Transverse colon (tissue), 4 donors: ENCODE measurements around the gene ZNF254. TPM values are rescaled to one million over a fixed set of nuclear protein-coding genes. Genes with fewer than 3 reads are reported as not detected.
"Not testable (repeated sequence)": the region's sequence is repeated elsewhere in the genome, so short reads cannot be mapped to it uniquely, and the experiment has no call there.

Experiments used
- DNase-seq: peaks from one replicate; pipeline ENCODE4 v3.0.0-alpha.2; 2019
- H3K27ac ChIP-seq, 4 donors: fragments of 200-600 bp; sonication (generic); 2 replicates each; pipeline ENCODE4 v1.5.1; 2016 to 2018; ENCODE audit warnings: inconsistent platforms in 4 of 4
- H3K27me3 ChIP-seq: fragments of 200-600 bp; sonication (generic); 2 replicates; pipeline ENCODE4 v1.5.1; 2017; ENCODE audit warnings: inconsistent platforms
- H3K36me3 ChIP-seq, 4 donors: fragments of 200-600 bp; sonication (generic); 2 replicates each; pipeline ENCODE4 v1.5.1; 2017 to 2019; ENCODE audit warnings: inconsistent platforms in 4 of 4
- H3K4me1 ChIP-seq, 4 donors: fragments of 200-600 bp; sonication (generic); 2 replicates each; pipeline ENCODE4 v1.5.1; 2017 to 2020; ENCODE audit warnings: inconsistent platforms in 4 of 4
- H3K4me3 ChIP-seq, 4 donors: fragments of 200-600 bp; sonication (generic); 1 replicate in 1 of 4; 2 replicates in 3 of 4; pipeline versions ENCODE4 v1.5.1 to v1.6.1; 2017 to 2019; ENCODE audit warnings: inconsistent platforms in 4 of 4
- H3K9me3 ChIP-seq, 2 donors: fragments of 200-600 bp; sonication (generic); 2 replicates each; pipeline ENCODE4 v1.5.1; 2017 to 2019; ENCODE audit warnings: inconsistent platforms in 2 of 2
- CTCF ChIP-seq, 5 experiments: fragments of 200-600 bp in 3 of 5; fragments of 450-650 bp in 2 of 5; sonication (generic) in 3 of 5; IDR thresholded peaks; 1 replicate in 2 of 5; 2 replicates in 3 of 5; pipeline ENCODE4 v1.5.1; 2016 to 2017; ENCODE audit warnings: antibody characterized with exemption in 5 of 5, inconsistent platforms in 3 of 5, mild to moderate bottlenecking in 2 of 5, moderate library complexity in 1 of 5
- EP300 ChIP-seq: sonication (generic); formaldehyde crosslinking; IDR thresholded peaks from one replicate; pipeline ENCODE4 v1.6.1; 2017; ENCODE audit warnings: antibody characterized with exemption, low read depth
- POLR2A ChIP-seq: fragments of 450-650 bp; IDR thresholded peaks from one replicate; pipeline ENCODE4 v1.6.1; 2016; ENCODE audit warnings: antibody characterized with exemption, mild to moderate bottlenecking, moderate library complexity
- POLR2AphosphoS5 ChIP-seq, 3 donors: sonication (generic); formaldehyde crosslinking; IDR thresholded peaks; one replicate each; pipeline ENCODE4 v1.6.1; 2016; ENCODE audit warnings: antibody characterized with exemption in 3 of 3
- WGBS, 2 donors: methylation state at CpG; one replicate each; pipeline ENCODE4 v1.1.5; 2018; ENCODE audit warnings: low coverage in 1 of 2; 5-methylcytosine and 5-hydroxymethylcytosine counted together
- in situ Hi-C, 4 donors: fragments of 200-750 bp; cut with MboI; loops; one replicate each; pipeline versions ENCODE4 v1.15.0 to v1.15.1; 2017; ENCODE audit warnings: low sequenced_read_pairs in 3 of 4, low pct_ligation_motif_present in 1 of 4, low pct_unique_long_range_greater_than_20kb in 1 of 4
- intact Hi-C: fragments of 100-400 bp; cut with DNase I; formaldehyde crosslinking; loops from one replicate; pipeline ENCODE4 v1.15.1; 2023; ENCODE audit warnings: low total_unique reads
- total RNA-seq, 4 donors: library from RNA; depleted of rRNA; stranded (reverse); fragments of >200 nt; gene quantifications; one replicate each; pipeline ENCODE4 v1.1.0, GENCODE V29; 2016

Gene ZNF254
- total RNA-seq, 4 donors from 2014 or later = 5.2 to 25.1 (median 21.4) TPM

- WGBS, 2 donors = 57 to 88% methylated on average over 4 of the region's 4 CpGs
- in situ Hi-C loops = no loop called here
- no peak overlapping the region for H3K4me3 ChIP-seq
Observed at GRCh38 chr19:24081056-24081455, 5.9 kb upstream of the ZNF254 start.

GRCh38 chr19:24098359-24098758, 11.4 kb downstream of the ZNF254 start:
- no peak for DNase-seq
- peaks cover 0 to 25% (median 3%) of the 10 kb centered on the region in 4 donors for H3K36me3 ChIP-seq
- peaks cover 0 to 5% (median 0%) of the 10 kb centered on the region in 4 donors for H3K4me1 ChIP-seq
- WGBS, 2 donors = 97 to 100% methylated on average over 2 of the region's 2 CpGs
- no peak overlapping the region for H3K4me3 ChIP-seq
- no peak overlapping the region for H3K27ac ChIP-seq
- H3K9me3 ChIP-seq = peaks cover 5% of the 10 kb centered on the region in 2 donors
- in situ Hi-C loops = no loop called here
- H3K27me3 ChIP-seq = no peaks in the 10 kb centered on the region
- intact Hi-C loops = no loop called here
- TF ChIP-seq CTCF (IDR thresholded peaks at IDR 0.05) (no peak), POLR2A (no peak), EP300 (no peak), POLR2AphosphoS5 (IDR thresholded peaks at IDR 0.05) (no peak)

More at GRCh38 chr19:24081056-24081455, 5.9 kb upstream of the ZNF254 start:
- Histone ChIP-seq H3K9me3 (no peaks in the 10 kb centered on the region), H3K27me3 (no peaks in the 10 kb centered on the region), H3K4me1 (no peaks in the 10 kb centered on the region), H3K36me3 (no peaks in the 10 kb centered on the region), H3K27ac (no peak overlapping the region)
- TF ChIP-seq POLR2AphosphoS5 (IDR thresholded peaks at IDR 0.05) (no peak), POLR2A (no peak), EP300 (no peak)
- no peak for DNase-seq
- intact Hi-C loops = loop anchor here (10.0 kb wide), 1 partner anchor 1556 kb away; no protein-coding TSS in a partner anchor

GRCh38 chr19:24099829-24100228, 12.8 kb downstream of the ZNF254 start:
- peaks cover 0 to 25% (median 2%) of the 10 kb centered on the region in 4 donors for H3K36me3 ChIP-seq
- H3K9me3 ChIP-seq = peaks cover under 1 to 5% of the 10 kb centered on the region in 2 donors
- peaks cover 0 to 5% (median 0%) of the 10 kb centered on the region in 4 donors for H3K4me1 ChIP-seq
- no peak for TF ChIP-seq POLR2AphosphoS5 (IDR thresholded peaks at IDR 0.05)
- TF ChIP-seq CTCF (IDR thresholded peaks at IDR 0.05) = no peak
- TF ChIP-seq EP300 = no peak
- TF ChIP-seq POLR2A = no peak
- in situ Hi-C loops = no loop called here
- H3K4me3 ChIP-seq = no peak overlapping the region
- no peak for DNase-seq
- intact Hi-C loops = no loop called here
- no peaks in the 10 kb centered on the region for H3K27me3 ChIP-seq
- H3K27ac ChIP-seq = no peak overlapping the region

- intact Hi-C loops, in situ Hi-C loops: not testable (repeated sequence)
Observed at GRCh38 chr19:24100597-24100996, 13.6 kb downstream of the ZNF254 start.

GRCh38 chr19:24101459-24102115, 14.6 kb downstream of the ZNF254 start:
- TF ChIP-seq EP300 (no peak), CTCF (IDR thresholded peaks at IDR 0.05) (no peak), POLR2AphosphoS5 (IDR thresholded peaks at IDR 0.05) (no peak), POLR2A (no peak)
- in situ Hi-C loops = no loop called here
- intact Hi-C loops = no loop called here
- H3K9me3 ChIP-seq = peaks cover under 1 to 5% of the 10 kb centered on the region in 2 donors
- H3K27me3 ChIP-seq = no peaks in the 10 kb centered on the region
- DNase-seq = no peak
- H3K4me3 ChIP-seq = no peak overlapping the region
- WGBS, 2 donors = 87 to 100% methylated on average over 2 of the region's 2 CpGs
- H3K27ac ChIP-seq = no peak overlapping the region
- peaks cover 0 to 30% (median 11%) of the 10 kb centered on the region in 4 donors for H3K36me3 ChIP-seq
- peaks cover 0 to 5% (median 0%) of the 10 kb centered on the region in 4 donors for H3K4me1 ChIP-seq

More at GRCh38 chr19:24100597-24100996, 13.6 kb downstream of the ZNF254 start:
- H3K4me1 ChIP-seq, H3K9me3 ChIP-seq, H3K4me3 ChIP-seq, H3K27me3 ChIP-seq, DNase-seq, H3K27ac ChIP-seq: not testable (repeated sequence)
- peaks cover 0 to 24% (median 6%) of the 10 kb centered on the region in 4 donors for H3K36me3 ChIP-seq
- WGBS, 2 donors = 100% methylated on average over 1 to 2 of the region's 2 CpGs
